Activated B cell treated with CpG ODN at 0.5 μM for 24 hours (primary cell): ENCODE data around the gene KCNC1. TPM values are rescaled to one million over a fixed set of nuclear protein-coding genes. Genes with fewer than 3 reads are reported as not detected.

Experiments
- ATAC-seq: fragments of 200-7000 bp; cut with Tn5 transposase; one replicate; pipeline ENCODE4 v1.10.0; 2021; ENCODE audit warnings: low read depth, mild to moderate bottlenecking, moderate library complexity
- CTCF ChIA-PET: fragments of 350-600 bp; sonication (Branson Sonifier 250); formaldehyde crosslinking; loops from one replicate; lab custom pipeline; 2021; ENCODE audit warnings: antibody characterized with exemption; lab: Charles Lee
- POLR2A ChIA-PET: fragments of 350-600 bp; sonication (Branson Sonifier 250); formaldehyde crosslinking; loops from one replicate; lab custom pipeline; 2021; ENCODE audit warnings: antibody characterized with exemption; lab: Charles Lee
- DNase-seq: peaks from one replicate; pipeline ENCODE4 v3.0.0; 2022
- H3K27ac Mint-ChIP-seq: one replicate; pipeline ENCODE4 v1.8.0; 2020; ENCODE audit warnings: mixed read lengths
- H3K27me3 Mint-ChIP-seq: one replicate; pipeline ENCODE4 v1.8.0; 2021; ENCODE audit warnings: mixed read lengths
- H3K36me3 Mint-ChIP-seq: one replicate; pipeline ENCODE4 v1.8.0; 2021; ENCODE audit warnings: low read depth, mixed read lengths
- H3K4me1 Mint-ChIP-seq: one replicate; pipeline ENCODE4 v1.8.0; 2021; ENCODE audit warnings: mixed read lengths
- H3K4me3 Mint-ChIP-seq: one replicate; pipeline ENCODE4 v1.8.0; 2020; ENCODE audit warnings: mild to moderate bottlenecking, mixed read lengths
- H3K9me3 Mint-ChIP-seq: one replicate; pipeline ENCODE4 v1.8.0; 2020; ENCODE audit warnings: mixed read lengths
- CTCF ChIP-seq: fragments of 200-600 bp; IDR thresholded peaks from one replicate; pipeline ENCODE4 v1.8.0; 2022; ENCODE audit warnings: antibody characterized with exemption, mild to moderate bottlenecking
- intact Hi-C: fragments of 100-400 bp; cut with micrococcal nuclease; formaldehyde crosslinking; loops from one replicate; pipeline ENCODE4 v1.15.1; 2024
- total RNA-seq: library from RNA; stranded (reverse); gene quantifications from 2 replicates; pipeline ENCODE4 v1.2.3, GENCODE V29; 2022

The KCNC1 gene
- total RNA-seq, 1 donor from 2014 or later = not detected

DNA sequence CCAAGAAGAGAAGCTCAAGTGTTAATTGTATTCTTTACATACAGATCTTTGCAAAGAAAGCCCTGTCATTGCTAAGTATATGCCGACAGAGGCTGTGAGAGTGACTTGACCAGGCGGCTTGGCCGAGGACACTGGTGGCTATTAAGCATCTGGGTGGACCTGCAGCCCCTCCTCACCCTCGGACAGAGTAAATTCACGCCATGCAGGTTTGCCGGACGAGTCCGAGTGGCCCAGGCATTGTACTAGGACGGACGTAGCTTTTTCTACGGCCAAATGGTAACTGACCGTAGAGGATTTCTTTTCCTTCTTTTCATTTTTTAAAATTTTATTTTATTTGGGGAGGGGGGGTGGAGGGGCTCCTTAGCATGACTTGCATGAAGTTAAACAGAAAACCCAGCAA is 47.0 kb downstream of the KCNC1 start:
- Mint-ChIP-seq H3K9me3 (no peaks in the 10 kb centered on the region), H3K4me3 (no peak overlapping the region), H3K27ac (no peak overlapping the region), H3K27me3 (no peaks in the 10 kb centered on the region), H3K36me3 (peaks cover 2% of the 10 kb centered on the region), H3K4me1 (no peaks in the 10 kb centered on the region)
- POLR2A ChIA-PET = no interaction called here
- CTCF ChIA-PET = no interaction called here
- intact Hi-C loops = no loop called here
- no peak for TF ChIP-seq CTCF
- ATAC-seq (no peak), DNase-seq (no peak)

DNA sequence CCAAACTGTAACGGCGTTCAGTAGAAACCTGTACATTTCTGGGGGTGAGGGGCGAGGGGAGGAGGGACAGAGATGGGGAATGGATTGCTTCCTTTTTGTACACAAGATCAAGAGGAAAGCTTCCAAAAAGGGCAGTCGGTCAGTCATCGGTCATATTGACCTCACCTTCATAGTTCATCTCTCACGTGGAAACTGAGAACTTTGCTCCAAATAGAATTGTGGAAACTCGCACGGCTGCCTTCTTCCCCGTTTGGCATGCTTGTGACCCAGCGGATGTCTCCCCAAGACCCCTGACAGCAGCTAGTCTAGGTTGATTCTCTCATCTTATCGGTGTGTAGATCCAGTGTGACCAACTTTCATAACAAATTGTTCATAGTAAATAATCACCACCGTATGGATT is 47.6 kb downstream of the KCNC1 start:
- Mint-ChIP-seq H3K27ac (no peak overlapping the region), H3K36me3 (peaks cover 4% of the 10 kb centered on the region), H3K27me3 (no peaks in the 10 kb centered on the region), H3K4me3 (no peak overlapping the region), H3K4me1 (no peaks in the 10 kb centered on the region), H3K9me3 (no peaks in the 10 kb centered on the region)
- intact Hi-C loops = no loop called here
- POLR2A ChIA-PET = no interaction called here
- CTCF ChIA-PET = no interaction called here
- DNase-seq (no peak), ATAC-seq (no peak)
- TF ChIP-seq CTCF = no peak

DNA sequence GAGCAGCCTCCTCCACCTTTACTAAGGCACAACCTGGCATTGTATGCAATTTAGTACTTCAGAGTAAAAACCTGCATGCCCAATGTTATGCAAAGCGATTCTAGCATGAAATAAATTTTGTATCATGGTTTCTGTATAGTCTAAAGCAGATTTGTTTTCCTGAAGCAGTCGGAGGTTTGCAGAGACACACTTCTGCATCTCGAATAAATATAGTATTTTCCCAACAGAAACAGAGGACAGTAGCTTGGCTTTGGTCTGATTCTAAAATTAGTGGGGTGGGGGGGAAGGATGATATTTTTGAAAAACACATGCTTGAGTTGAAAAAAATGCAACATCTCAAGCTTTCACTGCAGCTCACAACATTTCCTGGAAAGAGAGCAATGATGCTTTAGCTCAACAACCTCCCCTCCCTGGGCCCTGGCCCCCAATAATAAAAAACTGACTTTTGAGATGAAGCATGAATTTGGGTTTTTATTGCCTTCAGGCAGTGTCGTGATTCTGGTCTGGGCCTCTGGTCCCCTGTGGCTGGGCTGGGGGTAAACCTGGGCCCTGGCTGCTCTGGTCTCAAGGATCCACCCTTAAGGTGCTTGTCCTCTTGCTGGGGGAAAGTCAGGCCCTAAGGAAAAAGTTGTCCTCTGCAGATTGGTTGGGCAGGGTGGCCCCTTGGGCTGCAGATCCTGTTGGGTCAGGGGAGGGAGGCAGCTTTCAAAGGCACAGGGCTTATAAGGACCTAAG is 48.2 kb downstream of the KCNC1 start:
- TF ChIP-seq CTCF = no peak
- intact Hi-C loops = no loop called here
- no peaks in the 10 kb centered on the region for H3K27me3 Mint-ChIP-seq
- ATAC-seq (no peak), DNase-seq (no peak)
- H3K9me3 Mint-ChIP-seq = no peaks in the 10 kb centered on the region
- H3K36me3 Mint-ChIP-seq = peaks cover 8% of the 10 kb centered on the region
- H3K27ac Mint-ChIP-seq = no peak overlapping the region
- ChIA-PET POLR2A (no interaction called here), CTCF (no interaction called here)
- no peak overlapping the region for H3K4me3 Mint-ChIP-seq
- H3K4me1 Mint-ChIP-seq = no peaks in the 10 kb centered on the region

DNA sequence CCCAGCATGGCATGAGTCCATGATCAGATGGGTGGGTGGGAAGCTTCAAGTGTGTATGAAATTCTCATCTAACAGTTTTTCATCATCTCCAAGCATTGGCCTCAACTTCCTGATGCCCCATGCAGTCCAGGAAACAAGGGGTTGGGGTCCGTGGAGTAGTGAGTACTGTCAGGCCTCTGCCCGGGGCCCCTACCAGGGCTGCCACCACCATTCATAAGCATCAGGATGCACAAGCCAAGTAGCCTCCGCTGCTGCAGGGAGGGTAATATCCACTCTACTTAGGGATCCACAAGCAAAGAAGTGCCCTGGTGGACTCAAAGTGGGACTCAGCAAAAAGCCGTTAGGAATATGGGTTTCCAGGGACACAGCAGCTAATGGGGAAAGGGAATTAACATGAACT is 49.3 kb downstream of the KCNC1 start:
- ChIA-PET POLR2A (no interaction called here), CTCF (interaction anchor here (0.6 kb wide), 1 partner anchor 200 kb away, joined by 5 read pairs; no protein-coding TSS in a partner anchor)
- ATAC-seq = no peak
- Mint-ChIP-seq H3K27me3 (no peaks in the 10 kb centered on the region), H3K27ac (no peak overlapping the region), H3K36me3 (peaks cover 12% of the 10 kb centered on the region), H3K9me3 (no peaks in the 10 kb centered on the region), H3K4me3 (no peak overlapping the region), H3K4me1 (no peaks in the 10 kb centered on the region)
- no peak for TF ChIP-seq CTCF
- intact Hi-C loops = no loop called here
- no peak for DNase-seq

- Mint-ChIP-seq H3K9me3 (no peaks in the 10 kb centered on the region), H3K4me3 (no peak overlapping the region), H3K27ac (no peak overlapping the region), H3K4me1 (no peaks in the 10 kb centered on the region), H3K36me3 (peaks cover 12% of the 10 kb centered on the region), H3K27me3 (no peaks in the 10 kb centered on the region)
- no peak for DNase-seq
- no peak for TF ChIP-seq CTCF
- intact Hi-C loops = no loop called here
- POLR2A ChIA-PET = interaction anchor here (0.8 kb wide), 1 partner anchor 47 kb away, joined by 3 read pairs; no protein-coding TSS in a partner anchor
- CTCF ChIA-PET = no interaction called here
- ATAC-seq = no peak
These were observed 52.4 kb downstream of the KCNC1 start for GRCh38 chr11:17786824-17787525.
